HG03103 (cell line): Measurements from ENCODE around the gene CDC16.

Experiments used
- ATAC-seq: cut with Tn5 transposase; IDR thresholded peaks from one replicate; pipeline ENCODE4 v1.9.1; 2021; ENCODE audit warnings: low read depth; ENCODE audit not compliant: unreplicated experiment

Gene CDC16

GRCh38 chr13:114296448-114296847 lies 61.8 kb downstream of the CDC16 start:
- ATAC-seq: no peak

DNA sequence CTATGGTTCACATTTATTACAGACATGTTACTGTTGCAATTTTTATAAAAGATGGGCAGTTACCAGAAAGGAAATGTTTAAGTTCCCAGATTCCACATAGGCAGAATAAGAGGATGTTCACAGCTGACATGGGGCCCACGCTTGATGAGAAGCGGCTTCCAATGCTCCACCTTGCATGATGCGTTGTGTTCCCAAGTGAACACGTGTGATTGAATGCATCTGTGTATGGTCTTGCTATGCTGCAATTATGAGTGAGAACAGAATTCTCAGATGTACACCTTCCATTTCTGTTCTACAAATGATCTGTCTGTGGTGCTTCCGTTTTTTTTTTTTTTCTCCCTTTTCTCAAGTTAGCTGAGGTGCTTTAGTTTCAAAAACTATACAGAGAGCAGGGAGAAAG lies 62.2 kb downstream of the CDC16 start:
- no peak for ATAC-seq

DNA sequence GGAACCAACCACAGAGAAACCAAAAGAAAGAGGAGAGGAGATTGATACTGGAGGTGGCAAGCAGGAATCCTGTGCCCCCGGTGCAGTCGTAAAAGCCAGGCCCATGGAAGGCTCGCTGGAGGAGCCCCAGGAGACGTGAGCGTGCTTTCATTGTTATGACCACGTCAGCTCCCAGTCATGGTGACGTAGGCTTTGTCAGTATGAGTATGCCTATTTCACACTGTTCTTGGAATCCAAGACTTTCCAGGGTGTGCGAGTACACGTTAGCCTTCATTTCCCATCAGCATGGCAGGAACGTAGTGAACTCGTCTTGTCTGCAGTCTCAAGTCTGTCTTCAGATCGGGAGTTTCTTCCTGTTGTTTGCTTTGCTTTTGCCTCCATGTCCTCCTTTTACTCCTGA lies 64.2 kb downstream of the CDC16 start:
- ATAC-seq: no peak

DNA sequence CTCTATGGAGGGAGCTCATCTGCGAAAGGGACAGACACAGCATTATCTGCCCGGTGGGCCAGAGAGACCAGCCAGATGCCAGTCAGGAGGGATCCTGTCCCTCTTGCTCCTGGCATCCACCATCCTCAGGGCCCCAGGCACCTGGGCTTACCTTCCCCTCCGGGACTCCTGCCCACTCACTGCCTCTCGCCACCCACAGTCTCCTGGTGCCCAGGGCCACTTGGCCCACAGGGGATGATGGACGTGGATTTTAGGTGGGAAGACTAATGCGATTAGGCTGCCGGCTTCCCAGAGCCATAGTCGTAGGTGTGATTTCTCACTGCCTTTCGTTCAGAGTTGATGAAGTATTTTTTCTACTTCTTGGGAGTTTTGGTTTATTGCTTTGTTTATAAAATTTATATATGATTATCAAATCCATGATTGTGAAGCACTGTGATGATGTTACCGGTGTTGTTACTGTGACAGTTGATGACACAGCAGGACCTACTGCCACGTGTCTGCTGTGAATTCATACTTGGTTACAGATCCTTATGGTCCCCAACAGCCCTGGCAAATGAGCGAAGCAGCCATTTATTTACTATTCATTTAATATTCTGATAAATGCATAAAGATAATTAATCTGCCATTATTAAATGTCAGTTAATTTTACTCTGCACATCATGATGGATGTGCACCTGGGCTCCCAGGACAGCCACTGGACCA lies 65.1 kb downstream of the CDC16 start:
- no peak for ATAC-seq

DNA sequence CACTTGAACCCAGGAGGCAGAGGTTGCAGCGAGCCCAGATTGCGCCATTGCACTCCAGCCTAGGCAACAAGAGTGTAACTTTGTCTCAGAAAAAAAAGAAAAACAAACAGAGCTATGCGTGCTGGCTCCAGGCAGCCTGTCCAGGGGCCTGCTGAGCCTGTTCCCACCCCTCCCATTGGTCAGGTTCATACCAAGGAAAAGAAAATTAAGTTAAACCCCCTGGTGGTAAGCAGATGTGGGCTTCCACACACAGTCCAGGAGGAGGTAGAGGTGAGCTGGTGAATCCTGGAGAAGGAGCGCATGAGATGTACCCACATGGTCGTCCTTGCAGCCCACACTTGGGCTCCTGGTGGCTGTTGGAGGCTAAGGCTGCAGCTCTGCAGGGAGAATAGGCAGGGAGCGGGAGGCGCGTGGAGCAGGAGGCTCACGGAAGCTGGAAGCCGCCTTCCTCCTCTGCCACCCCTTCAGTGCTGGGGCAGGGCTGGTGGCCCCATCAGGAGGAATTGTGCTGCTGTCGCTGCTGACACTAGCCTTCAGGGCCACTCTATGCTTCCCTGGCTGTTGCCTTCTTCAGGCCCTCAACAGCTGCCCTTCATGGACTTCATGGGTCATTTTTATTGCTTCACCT lies 69.1 kb downstream of the CDC16 start:
- no peak for ATAC-seq

DNA sequence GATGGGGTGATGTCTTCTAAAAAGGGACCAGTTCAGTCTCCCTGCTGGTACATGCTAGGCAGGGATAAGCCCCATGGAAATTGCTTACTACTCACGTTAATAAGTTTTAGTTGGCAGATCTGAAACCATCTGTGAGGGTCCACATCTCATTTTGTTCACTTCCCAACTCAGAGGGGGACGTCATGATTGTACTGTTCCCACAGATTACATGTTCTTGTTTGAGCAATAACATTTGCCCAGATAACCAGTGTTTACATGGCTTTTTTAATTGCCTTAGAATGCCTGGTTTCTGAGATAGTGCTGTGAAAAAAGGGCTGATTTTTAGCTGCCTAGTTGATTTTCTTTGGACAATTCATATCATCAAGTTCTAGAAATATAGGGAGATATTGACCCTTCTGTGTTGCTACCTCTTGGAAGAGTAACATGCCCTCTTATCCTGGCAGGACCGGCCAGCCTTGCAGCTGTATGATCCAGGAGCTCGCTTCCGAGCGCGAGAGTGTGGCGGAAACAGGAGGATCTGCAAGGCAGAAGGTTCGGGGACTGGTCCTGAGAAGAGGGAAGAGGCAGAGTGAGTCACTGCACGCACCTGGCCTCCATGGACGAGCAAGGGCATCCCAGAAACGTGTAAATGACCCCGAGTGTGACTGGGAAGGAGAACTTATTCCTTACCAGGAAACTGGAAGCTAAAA lies 69.8 kb downstream of the CDC16 start:
- no peak for ATAC-seq

DNA sequence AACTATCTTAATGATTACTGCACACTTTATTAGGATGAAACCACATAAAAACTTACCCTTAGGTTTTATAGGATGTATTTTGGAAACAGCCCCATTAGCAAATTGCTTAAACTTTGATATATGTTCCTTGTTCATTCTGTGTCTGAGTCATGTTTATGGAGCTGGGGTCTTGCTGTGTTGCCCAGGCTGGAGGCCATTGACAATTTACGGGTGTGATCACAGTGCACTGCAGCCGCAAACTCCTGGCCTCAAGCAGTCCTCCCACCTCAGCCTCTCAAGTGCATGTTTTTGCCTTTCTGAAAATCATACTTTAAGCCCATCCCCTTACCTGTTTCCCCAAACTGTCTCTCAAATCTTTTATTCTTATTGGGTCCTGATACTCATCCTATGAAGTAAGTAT lies 74.4 kb downstream of the CDC16 start:
- no peak for ATAC-seq

GRCh38 chr13:114309806-114310410 lies 75.2 kb downstream of the CDC16 start:
- ATAC-seq: no peak

GRCh38 chr13:114310956-114311355 lies 76.3 kb downstream of the CDC16 start:
- ATAC-seq: no peak

DNA sequence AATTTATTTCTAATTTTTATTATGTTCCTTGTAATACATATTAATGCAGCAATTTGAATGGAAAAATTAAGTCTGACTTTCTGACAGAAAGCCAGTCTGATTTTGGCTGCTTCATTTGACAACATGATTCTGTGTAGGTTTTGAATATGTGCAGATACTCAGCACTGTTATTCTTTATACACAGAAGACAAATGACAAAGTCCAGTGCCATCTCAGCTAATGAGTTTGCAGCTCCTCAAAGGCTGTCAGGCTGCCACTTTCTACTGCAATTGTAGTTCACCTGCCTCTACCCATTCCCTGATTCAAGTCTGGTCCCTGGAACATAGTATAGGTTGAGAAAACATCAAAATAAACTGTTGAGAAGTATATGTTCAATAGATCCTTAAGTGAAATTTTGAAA lies 76.7 kb downstream of the CDC16 start:
- ATAC-seq: no peak

GRCh38 chr13:114311908-114312307 lies 77.2 kb downstream of the CDC16 start:
- ATAC-seq: no peak

DNA sequence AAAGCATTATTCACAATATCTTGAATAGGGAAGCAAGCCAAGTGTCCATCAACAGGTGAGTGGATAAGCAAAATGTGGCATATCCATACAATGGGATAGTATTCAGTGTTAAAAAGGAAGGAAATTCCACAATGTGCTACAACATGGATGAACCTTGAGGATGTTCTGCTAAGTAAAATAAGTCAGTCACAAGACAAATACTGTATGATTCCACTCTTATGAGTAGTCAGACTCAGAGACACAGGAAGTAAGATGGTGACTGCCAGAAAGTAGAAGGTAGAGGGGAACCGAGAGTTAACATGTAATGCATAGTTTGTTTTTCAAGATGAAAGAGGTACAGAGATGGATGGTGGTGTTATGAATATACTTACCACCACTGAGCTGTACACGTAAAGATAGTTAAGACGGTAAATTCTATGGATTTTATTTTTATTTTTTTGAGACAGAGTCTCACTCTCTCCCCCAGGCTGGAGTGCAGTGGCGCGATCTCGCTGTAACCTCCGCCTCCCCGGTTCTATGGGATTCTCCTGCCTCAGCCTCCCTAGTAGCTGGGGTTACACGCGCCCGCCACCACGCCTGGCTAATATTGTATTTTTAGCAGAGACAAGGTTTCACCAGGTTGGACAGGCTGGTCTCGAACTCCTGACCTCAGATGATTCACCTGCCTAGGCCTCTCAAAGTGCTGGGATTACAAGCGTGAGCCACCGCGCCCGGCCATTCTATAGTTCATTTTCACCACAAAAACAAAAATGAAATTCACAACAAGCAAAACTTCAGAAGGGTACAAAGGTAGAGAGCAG lies 78.6 kb downstream of the CDC16 start:
- no peak for ATAC-seq

- peak; percentile 55 for ATAC-seq
Observed at GRCh38 chr13:114314074-114314912, 79.6 kb downstream of the CDC16 start, which contains the start of gene CHAMP1. CHAMP1 (plus strand) TSS chr13:114314503; CDS start chr13:114323843, 9,340 bp downstream.

DNA sequence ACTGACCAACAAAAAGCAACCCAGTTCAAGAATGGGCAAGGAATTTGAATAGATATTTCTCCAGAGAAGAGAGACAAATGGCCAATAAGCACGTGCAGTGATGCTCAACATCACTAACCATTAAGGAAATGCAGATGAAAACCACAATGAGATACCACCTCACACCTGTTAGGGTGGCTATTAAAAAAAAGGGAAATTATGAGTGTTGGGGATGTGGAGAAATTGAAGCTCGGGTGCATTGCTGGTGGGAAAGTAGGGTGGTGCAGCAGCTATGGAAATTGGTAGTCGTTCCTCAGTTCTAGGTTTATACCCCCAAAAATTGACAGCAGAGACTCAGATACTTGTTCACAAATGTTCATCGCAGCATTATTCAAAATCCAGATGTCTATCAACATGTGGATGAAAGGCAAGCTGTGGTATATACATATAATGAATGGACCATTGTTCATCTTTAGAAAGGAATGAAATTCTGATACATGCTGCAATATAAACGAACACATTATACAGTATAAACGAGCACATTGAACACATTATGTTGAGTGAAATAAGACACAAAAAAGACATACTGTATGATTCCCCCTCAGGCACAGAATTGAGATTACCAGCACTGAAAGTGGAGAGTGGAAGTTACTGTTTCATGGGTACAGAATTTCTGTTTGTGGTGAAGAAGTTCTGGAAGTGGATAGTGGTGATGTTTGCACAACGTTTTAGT lies 80.5 kb downstream of the CDC16 start:
- no peak for ATAC-seq

DNA sequence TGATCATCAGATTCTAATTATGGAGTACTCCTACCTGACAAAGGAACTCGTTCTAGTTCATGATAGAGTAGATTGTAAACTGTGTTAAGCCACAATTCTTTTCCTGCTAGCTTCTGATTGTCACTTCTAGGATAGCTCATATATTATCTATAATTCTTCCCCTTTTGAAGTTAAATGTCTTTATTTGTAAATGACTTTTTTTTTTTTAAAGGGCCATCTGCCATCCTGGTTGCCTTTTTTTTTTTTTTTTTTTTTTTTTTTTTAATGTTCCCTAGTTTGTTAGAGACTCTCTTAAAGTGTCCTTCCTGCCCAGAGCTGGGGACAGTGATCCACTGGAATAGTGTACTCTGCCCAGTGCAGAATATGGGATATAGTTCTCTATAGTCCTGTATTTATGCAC lies 83.9 kb downstream of the CDC16 start:
- ATAC-seq: no peak

DNA sequence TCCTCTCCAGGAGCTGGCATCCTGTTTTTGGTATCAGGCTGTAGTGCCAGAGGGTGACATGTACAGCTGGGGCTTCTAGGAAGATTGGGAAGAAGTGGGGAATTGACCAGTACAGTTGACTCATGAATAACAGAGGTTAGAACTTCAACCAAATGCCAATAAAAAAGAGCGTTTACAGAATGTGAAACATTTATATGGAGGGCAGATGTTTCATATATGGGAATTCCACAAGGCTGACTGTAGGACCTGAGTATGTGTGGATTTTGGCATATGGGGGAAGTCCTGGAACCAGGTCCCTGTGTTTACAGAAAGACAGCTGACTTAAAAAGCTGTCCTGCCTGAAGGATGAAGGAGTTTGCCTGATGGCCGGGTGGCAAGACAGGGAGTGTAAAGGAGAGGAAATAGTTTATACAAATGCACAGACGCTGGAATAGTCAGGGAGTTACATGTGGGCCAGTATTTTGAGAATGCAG lies 84.8 kb downstream of the CDC16 start:
- no peak for ATAC-seq

- ATAC-seq: no peak
Observed at GRCh38 chr13:114320065-114320464, 85.4 kb downstream of the CDC16 start.

GRCh38 chr13:114321256-114321655 lies 86.6 kb downstream of the CDC16 start:
- ATAC-seq: no peak
